K562 (cell line): Measurements from ENCODE around the gene ARMC2. TPM values are rescaled to one million over a fixed set of nuclear protein-coding genes. Genes with fewer than 3 reads are reported as not detected.
A peak's percentile ranks its signal among the peaks of the same experiment; 100 is the strongest.

Experiments used
- ATAC-seq: fragments of 200-7000 bp; cut with Tn5 transposase; 3 replicates; pipeline ENCODE4 v1.9.1; 2020; ENCODE audit warnings: moderate library complexity
- BruUV-seq: library from RNA; stranded (reverse); fragments of 400-500 nt; replicated peaks from 2 replicates; lab custom pipeline; 2021; lab: Mats Ljungman, UMichigan
- CTCF ChIA-PET: fragments of 300-600 bp; formaldehyde crosslinking; extraction: SDS; loops from one replicate; lab custom pipeline; 2021; ENCODE audit warnings: low intra/inter-chr PET ratio; lab: Yijun Ruan, JAX
- POLR2A ChIA-PET: fragments of 300-600, 350-650 bp; sonication (Branson Sonifier 250); formaldehyde crosslinking; extraction: SDS; loops from one replicate; lab custom pipeline; 2021; ENCODE audit warnings: antibody characterized with exemption, inconsistent platforms; lab: Yijun Ruan, JAX
- DNase-seq, 4 experiments: peaks; one replicate each; pipeline versions ENCODE4 v3.0.0 to v3.0.0-alpha.2; 2011 to 2018; ENCODE audit warnings: low spot score in 3 of 4, mixed read lengths in 3 of 4; ENCODE audit errors: extremely low read depth in 1 of 4
- FAIRE-seq: peaks from 2 replicates; lab custom pipeline; 2011; peaks lifted over from hg19 to GRCh38; lab: Jason Lieb, UNC
- H2AFZ ChIP-seq: 2 replicates; pipeline ENCODE4 v1.6.0; 2011; ENCODE audit warnings: low read depth, low read length, control low read depth, inconsistent platforms
- H3K27ac ChIP-seq: fragments of 200-600 bp; 3 replicates; pipeline ENCODE4 v1.8.0; 2011; ENCODE audit warnings: low read depth, mild to moderate bottlenecking, control low read depth, inconsistent platforms, low read length, moderate library complexity, mixed read lengths; ENCODE audit errors: extremely low read depth
- H3K27me3 ChIP-seq, 2 experiments: fragments of 300-600 bp in 1 of 2; 2 replicates in 1 of 2; 3 replicates in 1 of 2; pipeline versions ENCODE4 v1.6.0 to v1.8.0; 2011; ENCODE audit warnings: inconsistent platforms in 2 of 2, low read length in 2 of 2, mild to moderate bottlenecking in 1 of 2, mixed read lengths in 1 of 2, moderate library complexity in 1 of 2; ENCODE audit not compliant: control insufficient read depth in 2 of 2, insufficient read depth in 2 of 2
- H3K36me3 ChIP-seq: fragments of 300-600 bp; 3 replicates; pipeline ENCODE4 v1.8.0; 2011; ENCODE audit warnings: mild to moderate bottlenecking, low read length, inconsistent platforms; ENCODE audit not compliant: control insufficient read depth, insufficient read depth
- H3K4me1 ChIP-seq, 2 experiments: fragments of 200-600 bp in 1 of 2; replicated peaks in 1 of 2; 2 replicates in 1 of 2; 3 replicates in 1 of 2; pipeline versions ENCODE4 v1.5.1 to v1.8.0; 2011; ENCODE audit warnings: inconsistent platforms in 2 of 2, low read length in 2 of 2, mild to moderate bottlenecking in 1 of 2, mixed read lengths in 1 of 2, moderate library complexity in 1 of 2; ENCODE audit not compliant: control insufficient read depth in 2 of 2, insufficient read depth in 2 of 2
- H3K4me2 ChIP-seq: 2 replicates; pipeline ENCODE4 v1.6.1; 2011; ENCODE audit warnings: low read length, control low read depth, inconsistent platforms, mixed read lengths; ENCODE audit not compliant: insufficient read depth
- H3K4me3 ChIP-seq: fragments of 200-600 bp; sonication (generic), shearing (Covaris generic); 2 replicates; pipeline ENCODE4 v1.5.1; 2016; ENCODE audit warnings: control low read depth, inconsistent platforms
- H3K79me2 ChIP-seq: fragments of 200-600 bp; 3 replicates; pipeline ENCODE4 v1.8.0; 2011; ENCODE audit warnings: low read length, inconsistent platforms; ENCODE audit not compliant: control insufficient read depth, insufficient read depth
- H3K9ac ChIP-seq, 2 experiments: 2 replicates each; pipeline versions ENCODE4 v1.6.0 to v1.6.1; 2011; ENCODE audit warnings: low read depth in 2 of 2, low read length in 2 of 2, control low read depth in 1 of 2, inconsistent platforms in 1 of 2, mild to moderate bottlenecking in 1 of 2, mixed read lengths in 1 of 2; ENCODE audit not compliant: insufficient read depth in 1 of 2
- H3K9me1 ChIP-seq: one replicate; pipeline ENCODE4 v1.6.0; 2011; ENCODE audit warnings: inconsistent platforms, mild to moderate bottlenecking, low read length, moderate library complexity; ENCODE audit not compliant: control insufficient read depth, insufficient read depth
- H3K9me3 ChIP-seq: replicated peaks from 2 replicates; pipeline ENCODE4 v1.5.1; 2011; ENCODE audit warnings: low read depth, low read length, inconsistent platforms; ENCODE audit not compliant: control insufficient read depth, insufficient read depth
- H4K20me1 ChIP-seq: replicated peaks from 2 replicates; pipeline ENCODE4 v1.6.1; 2011; ENCODE audit warnings: low read length, inconsistent platforms, mixed read lengths; ENCODE audit not compliant: control insufficient read depth, insufficient read depth
- CEBPG ChIP-seq, 3 experiments: fragments of 200-800 bp in 1 of 3; sonication (Bioruptor generic) in 1 of 3; sonication (generic) in 1 of 3; formaldehyde crosslinking in 1 of 3; IDR thresholded peaks in 2 of 3; conservative IDR thresholded peaks in 1 of 3; 2 replicates each; pipeline versions ENCODE4 v1.6.1 to v1.8.0; 2016 to 2022; ENCODE audit warnings: missing compliant biosample characterization in 2 of 3, missing genetic modification characterization in 2 of 3, mild to moderate bottlenecking in 1 of 3, missing genetic modification reagents in 1 of 3
- HMGXB4 ChIP-seq: sonication (generic); formaldehyde crosslinking; IDR thresholded peaks from 2 replicates; pipeline ENCODE4 v1.8.1; 2023; ENCODE audit warnings: mild to moderate bottlenecking, missing genetic modification reagents
- NFATC3 ChIP-seq: fragments of 450-650 bp; IDR thresholded peaks from 2 replicates; pipeline ENCODE4 v1.6.1; 2017; ENCODE audit warnings: mild to moderate bottlenecking
- NR0B1 ChIP-seq: fragments of 450-650 bp; IDR thresholded peaks from one replicate; pipeline ENCODE4 v1.6.1; 2018; ENCODE audit warnings: mild to moderate bottlenecking, moderate library complexity; ENCODE audit not compliant: partially characterized antibody
- NR4A1 ChIP-seq, 2 experiments: fragments of 250-450 bp in 1 of 2; fragments of 450-650 bp in 1 of 2; sonication (Bioruptor Pico) in 1 of 2; IDR thresholded peaks; 2 replicates each; pipeline versions ENCODE4 v1.4.0 to v1.6.1; 2016 to 2020; ENCODE audit warnings: mild to moderate bottlenecking in 2 of 2, missing compliant biosample characterization in 1 of 2, missing genetic modification characterization in 1 of 2, moderate library complexity in 1 of 2
- TOE1 ChIP-seq, 2 experiments: fragments of 450-650 bp in 1 of 2; sonication (generic) in 1 of 2; formaldehyde crosslinking in 1 of 2; IDR thresholded peaks; 2 replicates each; pipeline versions ENCODE4 v1.7.1 to v1.8.0; 2016 to 2022; ENCODE audit warnings: borderline replicate concordance in 2 of 2, mild to moderate bottlenecking in 2 of 2, antibody characterized with exemption in 1 of 2, inconsistent platforms in 1 of 2, low read depth in 1 of 2, missing genetic modification reagents in 1 of 2, moderate library complexity in 1 of 2
- ZC3H4 ChIP-seq: sonication (generic); formaldehyde crosslinking; IDR thresholded peaks from 2 replicates; pipeline ENCODE4 v1.9.0; 2021; ENCODE audit warnings: missing genetic modification reagents, borderline replicate concordance
- ZNF436 ChIP-seq: fragments of 250-450, 450-650 bp; sonication (Bioruptor Pico); formaldehyde crosslinking; IDR thresholded peaks from 2 replicates; pipeline ENCODE4 v1.7.0; 2020; ENCODE audit warnings: mild to moderate bottlenecking
- ZNF655 ChIP-seq: fragments of 250-450 bp; sonication (Bioruptor Pico); IDR thresholded peaks from 2 replicates; pipeline ENCODE4 v1.5.0; 2021
- WGBS: fragments of 100-300 bp; shearing (Covaris generic); methylation state at CpG from one replicate; pipeline ENCODE4 v1.1.6; 2016; ENCODE audit warnings: low coverage, mixed read lengths; ENCODE audit not compliant: insufficient coverage; ENCODE audit errors: missing lambda C conversion rate; 5-methylcytosine and 5-hydroxymethylcytosine counted together
- in situ Hi-C: fragments of 300-500 bp; cut with MboI; formaldehyde crosslinking; loops from 4 replicates; pipeline ENCODE4 v1.15.0; 2018; ENCODE audit warnings: inconsistent platforms, mixed read lengths
- intact Hi-C: fragments of 100-400 bp; cut with micrococcal nuclease; formaldehyde crosslinking; loops from 2 replicates; pipeline ENCODE4 v1.14.2; 2022
- polyA plus RNA-seq, 8 experiments: library from polyadenylated mRNA; depleted of rRNA in 4 of 8; stranded (reverse) in 5 of 8; unstranded in 3 of 8; fragments of >200 nt; fragmentation: Nextera tagmentation in 2 of 8; fragmentation: Illumina TruSeq in 1 of 8; extraction: Ambion mirVana in 2 of 8; extraction: Trizol in 1 of 8; gene quantifications; 2 replicates each; pipeline versions ENCODE4 v1.2.1 to v1.2.3, GENCODE V29; 2011 to 2014; ENCODE audit warnings: inconsistent platforms in 1 of 8, missing spikeins in 1 of 8
- total RNA-seq, 7 experiments: library from RNA; depleted of rRNA in 6 of 7; stranded (reverse); fragments of >200 nt in 6 of 7; fragmentation: Illumina TruSeq in 2 of 7; extraction: Trizol in 2 of 7; gene quantifications; 2 replicates each; pipeline versions ENCODE4 v1.2.1 to v1.2.3, GENCODE V29; 2011 to 2021; ENCODE audit warnings: low replicate concordance in 1 of 7

The ARMC2 gene
- total and polyA plus RNA-seq, 9 of the 15 experiments (the other 6 are each of a cell fraction or from before 2014, with no cell fraction given), result 0.14 to 3.0 (median 0.82) TPM

- H3K9me3 ChIP-seq, result no peaks in the 10 kb centered on the region
- ChIA-PET POLR2A (interaction anchor here (0.5 to 1.4 kb wide), 4 partner anchors 11 to 452 kb away, joined by 3 to 6 read pairs (median 4); no protein-coding TSS in a partner anchor), CTCF (no interaction called here)
- no peak overlapping the region for H3K4me3 ChIP-seq
- no peaks in the 10 kb centered on the region for H3K9me1 ChIP-seq
- H3K9ac ChIP-seq, result no peak overlapping the region
- in situ Hi-C loops, result no loop called here
- no peaks in the 10 kb centered on the region for H3K79me2 ChIP-seq
- no peaks in the 10 kb centered on the region for H4K20me1 ChIP-seq
- FAIRE-seq (no peak), DNase-seq (no peak), ATAC-seq (peak; percentile 28; the same call in 1 of the 3 replicates)
- no peaks in the 10 kb centered on the region for H3K4me1 ChIP-seq
- H2AFZ ChIP-seq, result no peak overlapping the region
- no peak overlapping the region for H3K4me2 ChIP-seq
- no peak overlapping the region for H3K27ac ChIP-seq
- 8% methylated on average over 7 of the region's 7 CpGs for WGBS
- H3K27me3 ChIP-seq, result peaks cover 0 to 12% of the 10 kb centered on the region in 2 experiments; a peak in 2 of 5 replicates
- BruUV-seq, result no TSS peak
- no peaks in the 10 kb centered on the region for H3K36me3 ChIP-seq
- TF ChIP-seq ZC3H4 (CRISPR knock-in tag) (0 out of 2 replicates have a peak, but pooled peaks have one; percentile 59), NR4A1 (CRISPR knock-in tag; IDR thresholded peaks at IDR 0.05) (no peak), NR4A1 (tag; IDR thresholded peaks at IDR 0.05) (no peak)
- intact Hi-C loops, result no loop called here
These were observed 23.9 kb downstream of the ARMC2 start for GRCh38 chr6:108872141-108872557.

GRCh38 chr6:108872575-108872974 is 24.4 kb downstream of the ARMC2 start:
- WGBS, result 18% methylated on average over 3 of the region's 3 CpGs
- Histone ChIP-seq H4K20me1 (no peaks in the 10 kb centered on the region), H2AFZ (no peak overlapping the region), H3K4me3 (no peak overlapping the region), H3K27me3 (peaks cover 0 to 12% of the 10 kb centered on the region in 2 experiments; a peak in 2 of 5 replicates), H3K4me1 (no peaks in the 10 kb centered on the region), H3K36me3 (no peaks in the 10 kb centered on the region), H3K27ac (no peak overlapping the region), H3K9me1 (no peaks in the 10 kb centered on the region), H3K9me3 (no peaks in the 10 kb centered on the region), H3K4me2 (no peak overlapping the region), H3K9ac (no peak overlapping the region), H3K79me2 (no peaks in the 10 kb centered on the region)
- ATAC-seq (no peak), FAIRE-seq (no peak), DNase-seq (no peak)
- intact Hi-C loops (no loop called here), in situ Hi-C loops (no loop called here)
- no TSS peak for BruUV-seq
- ChIA-PET CTCF (no interaction called here), POLR2A (interaction anchor here (1.3 to 1.4 kb wide), 2 partner anchors 11 kb away, joined by 3 to 5 read pairs; no protein-coding TSS in a partner anchor)
- TF ChIP-seq ZNF655 (no peak), HMGXB4 (CRISPR knock-in tag) (no peak), CEBPG (CRISPR knock-in tag; IDR thresholded peaks at IDR 0.05) (no peak), CEBPG (tag; conservative IDR thresholded peaks at IDR 0.05 in 1 of 2, IDR thresholded peaks at IDR 0.05 in 1 of 2) (no peak), ZNF436 (CRISPR knock-in tag) (no peak), NR0B1 (no peak), NFATC3 (no peak), TOE1 (IDR thresholded peaks at IDR 0.05; ENCODE audit: borderline replicate concordance) (no peak), TOE1 (CRISPR knock-in tag; IDR thresholded peaks at IDR 0.05; ENCODE audit: borderline replicate concordance, low read depth) (no peak)
